Measurements from ENCODE around the gene HMGCS2.

HMGCS2 gene

GRCh38 chr1:119752592-119752991, 16.1 kb downstream of the HMGCS2 start:
- no peak for DNase-seq

GRCh38 chr1:119748040-119748439, 20.7 kb downstream of the HMGCS2 start:
- peak; percentile 71 for DNase-seq

DNA sequence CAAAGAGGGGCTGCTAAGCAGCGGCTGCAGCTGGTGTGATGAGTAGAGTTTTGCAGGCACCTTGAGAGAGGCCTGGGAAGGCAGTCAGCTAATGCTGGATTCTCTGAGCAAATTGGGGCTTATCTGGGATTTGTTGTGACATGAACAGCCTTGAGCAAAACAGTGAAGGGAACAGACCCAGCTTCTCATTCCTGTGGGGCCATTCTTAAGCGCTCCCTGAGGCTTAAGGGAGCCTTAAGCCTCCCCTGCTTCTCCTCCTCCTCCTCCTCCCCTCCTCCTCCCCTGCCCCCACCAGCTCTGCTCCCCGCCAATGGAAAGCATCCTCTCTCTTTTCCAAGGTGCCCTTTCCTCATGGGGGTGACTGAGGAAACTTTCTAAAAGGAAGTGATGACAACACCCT, 21.3 kb downstream of the HMGCS2 start:
- no peak for DNase-seq

DNA sequence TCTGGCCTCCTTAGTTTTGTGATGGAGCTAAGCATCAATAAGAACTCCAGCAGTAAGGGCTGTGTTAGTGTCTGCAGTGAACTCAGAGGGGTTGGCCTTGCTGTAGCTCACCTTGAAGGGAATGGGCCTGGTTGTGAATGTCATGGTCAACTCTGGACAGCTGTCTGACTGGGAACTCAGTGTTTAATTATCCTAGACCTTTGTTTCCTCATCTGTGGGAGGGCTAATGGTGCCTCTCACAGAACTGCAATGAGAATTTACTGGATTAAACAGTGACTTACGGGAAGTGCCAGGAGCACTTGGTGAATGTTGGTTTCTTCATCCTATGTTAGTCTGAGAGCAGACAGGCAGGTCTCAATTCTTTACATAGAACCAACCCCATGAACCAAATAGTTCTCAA, 23.7 kb downstream of the HMGCS2 start:
- no peak for DNase-seq

GRCh38 chr1:119744598-119744942, 24.1 kb downstream of the HMGCS2 start:
- no peak for DNase-seq

DNA sequence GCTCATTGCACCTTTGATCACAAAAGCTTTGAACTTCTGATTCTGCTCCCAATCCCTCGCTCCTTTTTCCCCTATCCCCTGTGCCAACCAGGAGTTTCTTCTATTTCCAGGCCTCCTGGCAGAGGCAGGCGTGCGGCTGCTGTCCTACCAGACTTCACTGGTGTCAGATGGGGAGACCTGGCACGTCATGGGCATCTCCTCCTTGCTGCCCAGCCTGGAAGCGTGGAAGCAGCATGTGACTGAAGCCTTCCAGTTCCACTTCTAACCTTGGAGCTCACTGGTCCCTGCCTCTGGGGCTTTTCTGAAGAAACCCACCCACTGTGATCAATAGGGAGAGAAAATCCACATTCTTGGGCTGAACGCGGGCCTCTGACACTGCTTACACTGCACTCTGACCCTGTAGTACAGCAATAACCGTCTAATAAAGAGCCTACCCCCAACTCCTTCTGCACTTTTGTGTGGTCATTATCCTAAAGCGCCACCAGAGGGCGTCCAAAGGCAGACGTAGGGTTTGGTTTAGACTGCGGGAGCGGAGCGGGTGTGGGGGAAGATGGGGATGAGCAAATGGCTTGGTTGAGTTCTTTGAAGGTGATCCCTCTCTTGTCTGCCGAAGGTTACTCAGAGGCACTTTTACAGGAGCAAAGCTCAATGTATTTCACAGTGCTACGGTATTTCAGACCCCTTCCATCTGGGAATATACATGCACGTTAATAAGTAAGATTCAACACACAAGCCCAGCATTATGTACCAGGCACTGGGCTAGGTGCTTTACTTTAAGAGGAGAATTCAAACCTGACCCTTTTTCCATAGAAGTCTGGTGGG, 24.7 kb downstream of the HMGCS2 start:
- DNase-seq: peak; percentile 62

DNA sequence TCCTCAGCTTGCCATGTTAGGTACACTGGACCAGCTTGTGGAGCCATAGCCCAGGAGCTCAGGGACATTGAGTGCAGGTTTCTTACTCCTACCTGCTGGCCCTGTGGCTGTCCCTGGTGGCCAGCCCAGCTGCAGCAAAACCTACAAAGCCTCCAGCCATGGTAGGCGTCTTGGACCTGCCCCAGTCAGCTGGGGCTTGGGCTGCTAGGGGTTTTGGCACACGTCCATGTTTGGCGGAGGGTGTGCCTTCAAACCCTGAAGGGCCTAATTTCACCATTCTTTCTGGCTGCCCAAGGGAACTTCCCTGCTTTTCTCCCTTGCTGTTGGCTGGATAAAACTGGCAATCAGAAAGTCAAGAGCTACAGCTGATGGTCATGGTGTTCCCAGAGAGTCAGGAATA, 25.4 kb downstream of the HMGCS2 start:
- DNase-seq: no peak

DNA sequence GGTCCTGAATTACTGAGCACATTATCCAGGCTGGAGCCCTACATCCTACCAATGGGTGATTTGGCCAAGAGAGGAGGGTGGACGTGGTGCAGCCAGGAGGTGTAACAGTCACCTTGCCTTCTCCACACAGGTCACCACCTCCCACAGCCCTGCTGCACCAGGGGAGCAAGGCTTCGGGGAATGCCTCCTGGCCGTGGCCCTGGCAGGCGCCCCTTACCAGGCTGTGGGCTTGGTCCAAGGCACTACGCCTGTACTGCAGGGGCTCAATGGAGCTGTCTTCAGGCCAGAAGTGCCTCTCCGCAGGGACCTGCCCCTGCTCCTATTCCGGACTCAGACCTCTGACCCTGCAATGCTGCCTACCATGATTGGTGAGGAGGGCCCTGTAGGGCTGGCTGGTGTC, 26.0 kb downstream of the HMGCS2 start:
- DNase-seq: no peak

DNA sequence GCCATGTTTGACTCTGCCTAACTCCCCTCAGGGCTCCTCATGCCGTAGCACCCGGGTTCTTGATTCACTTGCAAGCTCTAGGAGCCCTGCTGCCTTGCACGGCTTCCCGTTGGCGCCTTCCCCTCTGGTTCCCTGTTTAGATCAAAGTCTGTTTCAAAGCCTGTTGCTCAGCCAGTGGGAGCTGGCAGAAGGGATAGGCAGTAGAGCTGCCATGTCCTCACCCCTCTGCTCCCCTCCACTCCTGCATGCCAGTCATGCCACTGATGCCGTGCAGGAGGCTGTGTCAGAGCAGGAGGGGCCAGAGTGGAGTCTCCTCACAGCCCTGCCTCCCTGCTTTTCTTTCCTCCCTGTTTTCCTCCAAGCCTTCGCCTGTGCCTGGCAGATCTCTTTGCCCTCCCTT, 26.5 kb downstream of the HMGCS2 start:
- no peak for DNase-seq

- DNase-seq: no peak
Measured at GRCh38 chr1:119740896-119741780, 27.6 kb downstream of the HMGCS2 start.

- no peak for DNase-seq
Measured at GRCh38 chr1:119740261-119740660, 28.4 kb downstream of the HMGCS2 start.

DNA sequence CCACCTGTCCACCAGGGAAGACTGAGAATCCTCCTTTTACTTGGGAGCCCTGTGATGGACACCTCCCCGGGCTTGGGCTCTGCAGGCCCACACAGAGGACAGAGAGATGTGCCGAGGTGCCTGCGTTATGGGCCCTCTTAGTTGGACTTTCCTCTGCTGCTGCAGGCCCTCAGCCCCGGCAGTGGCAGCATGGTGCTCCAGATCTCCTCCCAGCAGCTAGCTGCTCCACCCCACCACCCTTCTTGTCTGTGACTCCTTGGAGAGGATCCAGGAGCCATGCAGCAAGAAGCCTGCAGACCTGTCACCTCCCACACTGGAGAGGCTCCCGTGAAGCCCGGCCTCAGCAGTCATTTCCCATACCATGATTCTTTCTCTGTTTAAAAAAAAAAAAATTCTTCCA, 29.6 kb downstream of the HMGCS2 start:
- no peak for DNase-seq

DNA sequence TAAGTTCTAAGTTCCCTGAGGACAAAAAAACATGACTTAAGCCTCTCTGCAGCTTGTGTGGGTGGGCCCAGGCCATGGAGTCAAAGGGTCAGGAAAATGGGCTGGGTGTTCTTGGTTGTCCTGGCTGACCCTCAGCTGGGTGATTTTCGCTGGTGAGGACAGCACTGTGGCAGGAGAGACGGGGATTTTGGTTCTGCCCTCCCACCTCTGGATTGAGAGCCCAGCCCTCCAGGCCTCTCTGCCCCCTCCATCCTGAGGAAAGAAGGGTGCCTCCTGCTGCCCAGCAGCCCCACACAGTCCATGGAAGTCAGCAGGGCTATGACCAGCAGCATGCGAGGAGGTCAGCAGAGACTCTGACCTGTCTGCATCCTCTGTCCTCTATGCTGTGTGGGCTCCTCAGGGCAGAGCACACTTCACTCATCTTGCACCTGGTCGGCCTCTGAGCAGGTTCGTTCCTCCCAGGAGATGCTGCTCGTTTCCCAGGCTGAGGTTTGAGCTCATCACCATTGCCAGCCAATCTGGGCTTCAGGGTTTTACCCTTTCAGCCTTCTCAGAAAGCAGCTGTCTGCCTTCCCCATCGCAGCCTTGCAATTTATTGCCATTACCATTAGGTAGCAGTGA, 30.5 kb downstream of the HMGCS2 start:
- no peak for DNase-seq

GRCh38 chr1:119737040-119737682, 31.5 kb downstream of the HMGCS2 start:
- DNase-seq: no peak

- DNase-seq: no peak
Measured at GRCh38 chr1:119736649-119737039, 32.1 kb downstream of the HMGCS2 start.

DNA sequence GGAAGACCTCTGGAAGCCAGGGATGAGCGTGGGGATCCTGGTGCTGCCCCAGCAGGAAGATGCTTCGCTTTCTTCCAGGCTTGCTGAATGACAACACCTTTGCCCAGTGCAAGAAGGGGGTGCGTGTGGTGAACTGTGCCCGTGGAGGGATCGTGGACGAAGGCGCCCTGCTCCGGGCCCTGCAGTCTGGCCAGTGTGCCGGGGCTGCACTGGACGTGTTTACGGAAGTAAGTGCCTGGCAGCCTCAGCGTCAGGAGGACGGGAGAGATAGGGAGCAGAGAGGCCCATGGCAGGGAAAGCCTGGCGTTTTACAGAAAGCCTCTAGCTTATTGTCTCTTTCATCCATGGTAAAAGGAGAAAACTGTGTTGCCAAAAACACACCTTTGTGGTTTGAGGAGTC, 33.5 kb downstream of the HMGCS2 start:
- DNase-seq: no peak

- no peak for DNase-seq
Measured at GRCh38 chr1:119733754-119734153, 35.0 kb downstream of the HMGCS2 start.

- no peak for DNase-seq
Measured at GRCh38 chr1:119732465-119733168, 36.1 kb downstream of the HMGCS2 start.

DNA sequence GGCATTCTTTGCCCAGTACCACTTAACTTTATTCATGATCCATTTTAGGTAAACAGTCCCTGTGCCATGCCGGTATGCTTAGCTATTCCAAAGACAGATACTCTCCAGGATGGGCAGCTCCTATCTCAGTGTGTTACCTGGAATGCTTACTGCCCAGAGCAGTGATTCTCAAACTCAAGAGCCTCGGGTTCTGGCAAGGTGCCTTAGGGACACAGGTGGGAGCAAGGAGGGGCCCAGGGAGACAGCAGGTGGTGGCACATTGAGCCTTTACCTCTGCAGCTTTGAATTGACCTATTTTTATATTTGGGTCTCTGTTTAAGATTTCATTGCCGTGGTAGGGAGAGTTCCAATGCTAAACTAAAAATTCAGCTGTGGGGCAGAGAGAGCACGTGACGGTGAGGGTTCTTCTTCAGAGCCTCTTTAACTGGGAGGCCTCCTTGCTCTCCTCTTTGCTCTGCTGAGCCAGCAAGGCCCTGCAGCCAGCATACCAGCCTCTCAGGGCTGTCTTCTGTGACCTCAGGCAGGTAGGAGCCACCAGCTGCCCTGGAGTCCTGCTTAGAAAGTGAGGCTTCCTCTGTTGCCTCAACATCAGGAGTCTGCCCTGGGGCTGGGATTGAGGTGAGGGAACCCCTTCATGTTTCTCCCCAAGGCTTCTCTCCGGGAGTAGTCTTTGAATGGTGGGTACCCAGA, 36.8 kb downstream of the HMGCS2 start:
- DNase-seq: no peak

- no peak for DNase-seq
Measured at GRCh38 chr1:119731060-119731459, 37.6 kb downstream of the HMGCS2 start.

GRCh38 chr1:119729044-119729443, 39.7 kb downstream of the HMGCS2 start:
- DNase-seq: no peak

DNA sequence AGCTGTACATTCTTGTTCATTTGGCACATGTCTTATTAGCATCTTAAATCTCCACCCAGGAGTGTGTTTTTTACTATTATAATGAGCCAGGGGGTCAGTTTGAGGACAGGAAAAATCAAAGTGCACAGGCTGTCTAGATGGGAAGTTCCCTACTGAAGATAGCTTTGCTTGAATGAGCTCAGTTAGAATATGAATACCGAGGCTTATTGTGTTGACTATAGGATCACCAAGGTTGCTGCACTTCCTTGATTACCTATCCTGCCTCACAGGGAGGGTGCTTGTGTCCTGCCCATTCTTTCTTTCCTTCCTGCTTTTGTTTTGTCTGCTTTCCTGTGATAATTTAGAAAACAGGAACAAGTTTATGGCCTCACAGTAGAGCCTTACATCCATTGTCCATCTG, 40.7 kb downstream of the HMGCS2 start:
- no peak for DNase-seq

All from MV-4-11 (cell line).